ENCODE data around the gene RELT. TPM values are rescaled to one million over a fixed set of nuclear protein-coding genes. Genes with fewer than 3 reads are reported as not detected.

The RELT gene
- polyA plus RNA-seq, 1 experiment = 1.1 TPM

DNA sequence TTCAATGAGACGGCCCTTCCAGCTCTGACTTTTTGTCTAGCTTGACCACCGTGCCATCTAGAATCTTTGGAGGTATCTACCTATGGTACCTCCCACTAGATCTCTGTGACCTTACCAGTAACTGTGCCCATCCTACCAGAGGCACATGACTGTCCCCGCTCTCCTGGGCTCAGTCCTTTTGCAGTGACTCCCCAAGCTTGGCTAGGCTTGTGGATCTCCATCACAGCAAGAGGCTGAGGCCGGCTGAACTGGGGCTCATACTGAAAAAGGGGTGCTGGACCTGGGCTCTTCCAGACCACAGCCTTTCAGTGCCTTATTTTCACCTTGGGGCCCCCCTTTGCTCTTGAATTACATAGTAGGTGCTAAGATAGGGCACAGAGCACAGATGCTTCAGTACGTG, 27.3 kb downstream of the RELT start:
- TF ChIP-seq, protein P1, sequence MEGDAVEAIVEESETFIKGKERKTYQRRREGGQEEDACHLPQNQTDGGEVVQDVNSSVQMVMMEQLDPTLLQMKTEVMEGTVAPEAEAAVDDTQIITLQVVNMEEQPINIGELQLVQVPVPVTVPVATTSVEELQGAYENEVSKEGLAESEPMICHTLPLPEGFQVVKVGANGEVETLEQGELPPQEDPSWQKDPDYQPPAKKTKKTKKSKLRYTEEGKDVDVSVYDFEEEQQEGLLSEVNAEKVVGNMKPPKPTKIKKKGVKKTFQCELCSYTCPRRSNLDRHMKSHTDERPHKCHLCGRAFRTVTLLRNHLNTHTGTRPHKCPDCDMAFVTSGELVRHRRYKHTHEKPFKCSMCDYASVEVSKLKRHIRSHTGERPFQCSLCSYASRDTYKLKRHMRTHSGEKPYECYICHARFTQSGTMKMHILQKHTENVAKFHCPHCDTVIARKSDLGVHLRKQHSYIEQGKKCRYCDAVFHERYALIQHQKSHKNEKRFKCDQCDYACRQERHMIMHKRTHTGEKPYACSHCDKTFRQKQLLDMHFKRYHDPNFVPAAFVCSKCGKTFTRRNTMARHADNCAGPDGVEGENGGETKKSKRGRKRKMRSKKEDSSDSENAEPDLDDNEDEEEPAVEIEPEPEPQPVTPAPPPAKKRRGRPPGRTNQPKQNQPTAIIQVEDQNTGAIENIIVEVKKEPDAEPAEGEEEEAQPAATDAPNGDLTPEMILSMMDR (IDR thresholded peaks at IDR 0.05; ENCODE audit: low read depth, low read length) = no peak
- Histone ChIP-seq H3K27ac (ENCODE audit: low read depth, low read length) (no peak overlapping the region), H3K9me3 (ENCODE audit: control insufficient read depth, insufficient read depth, low read length) (no peaks in the 10 kb centered on the region), H3K27me3 (ENCODE audit: control insufficient read depth, insufficient read depth, low read length) (no peaks in the 10 kb centered on the region), H3K4me3 (ENCODE audit: low read depth, low read length) (no peak overlapping the region)
- ChIA-PET CTCF (interaction anchor here (0.8 to 3.8 kb wide), 4 partner anchors 52 to 258 kb away, joined by 3 to 66 read pairs (median 8); no protein-coding TSS in a partner anchor), POLR2A (no interaction called here)
- DNase-seq (ENCODE audit: low read depth, low spot score) = no peak

DNA sequence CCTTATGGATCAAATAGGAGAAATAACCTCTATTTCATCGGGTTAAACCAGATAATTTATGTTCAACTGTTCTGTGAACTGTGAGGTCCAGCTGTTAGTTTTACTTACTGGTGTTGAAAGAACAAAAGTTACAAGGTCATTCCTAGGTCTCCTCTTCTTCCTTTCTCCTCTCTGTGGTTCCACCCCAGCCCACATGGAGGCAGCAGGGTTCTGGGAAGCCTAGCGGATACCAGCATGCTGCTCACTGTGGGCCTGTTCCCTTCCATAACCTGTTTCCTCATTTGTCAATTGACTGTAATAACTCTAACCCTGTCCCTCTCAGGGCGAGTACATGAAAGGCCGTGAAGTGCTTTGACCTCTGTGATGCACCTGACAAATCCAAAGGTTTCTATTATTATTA, 27.8 kb downstream of the RELT start:
- DNase-seq (ENCODE audit: low read depth, low spot score) = no peak
- CTCF ChIA-PET = interaction anchor here (0.7 to 3.8 kb wide), 5 partner anchors 53 to 257 kb away, joined by 3 to 66 read pairs (median 8); no protein-coding TSS in a partner anchor
- Histone ChIP-seq H3K27me3 (ENCODE audit: control insufficient read depth, insufficient read depth, low read length) (no peaks in the 10 kb centered on the region), H3K27ac (ENCODE audit: low read depth, low read length) (no peak overlapping the region), H3K4me3 (ENCODE audit: low read depth, low read length) (no peak overlapping the region), H3K9me3 (ENCODE audit: control insufficient read depth, insufficient read depth, low read length) (no peaks in the 10 kb centered on the region)
- TF ChIP-seq, protein P1 (IDR thresholded peaks at IDR 0.05; ENCODE audit: low read depth, low read length) = peak; percentile 73
- POLR2A ChIA-PET = no interaction called here

DNA sequence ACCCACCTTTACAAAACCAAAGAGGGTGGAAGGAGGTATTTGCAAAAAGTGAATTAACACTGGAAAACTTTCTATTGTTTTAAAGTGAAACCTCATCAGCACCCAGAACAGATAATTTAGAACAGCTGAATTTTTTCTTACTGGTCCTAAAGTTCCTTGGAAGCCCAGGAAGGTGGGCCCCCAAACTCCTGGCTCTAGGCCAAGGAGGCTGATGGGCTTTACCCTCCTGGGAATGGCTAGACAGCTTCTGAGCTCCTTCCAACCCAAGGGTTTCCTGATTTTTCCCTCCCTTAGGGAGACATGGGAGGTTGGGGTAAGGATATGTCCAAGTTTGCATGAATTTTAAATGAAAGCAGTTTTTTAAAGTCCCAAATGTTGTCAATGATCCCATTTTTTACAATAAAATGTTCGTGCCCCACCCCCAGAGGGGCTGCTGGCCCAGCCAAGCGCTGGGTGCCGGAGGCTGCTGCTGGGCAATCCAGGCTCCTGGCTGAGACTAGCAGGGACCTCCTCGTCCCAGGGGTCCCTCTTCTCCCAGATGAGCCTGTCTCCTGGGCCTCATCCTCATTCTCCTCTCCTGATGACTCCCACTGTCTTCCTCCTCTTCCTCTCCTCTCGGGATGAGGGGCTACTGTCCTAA, 28.4 kb downstream of the RELT start:
- ChIA-PET CTCF (interaction anchor here (0.7 to 3.8 kb wide), 3 partner anchors 220 to 257 kb away, joined by 3 to 66 read pairs (median 7); no protein-coding TSS in a partner anchor), POLR2A (no interaction called here)
- Histone ChIP-seq H3K4me3 (ENCODE audit: low read depth, low read length) (no peak overlapping the region), H3K27me3 (ENCODE audit: control insufficient read depth, insufficient read depth, low read length) (no peaks in the 10 kb centered on the region), H3K27ac (ENCODE audit: low read depth, low read length) (no peak overlapping the region), H3K9me3 (ENCODE audit: control insufficient read depth, insufficient read depth, low read length) (no peaks in the 10 kb centered on the region)
- DNase-seq (ENCODE audit: low read depth, low spot score) = no peak
- TF ChIP-seq, protein P1 (IDR thresholded peaks at IDR 0.05; ENCODE audit: low read depth, low read length) = no peak

DNA sequence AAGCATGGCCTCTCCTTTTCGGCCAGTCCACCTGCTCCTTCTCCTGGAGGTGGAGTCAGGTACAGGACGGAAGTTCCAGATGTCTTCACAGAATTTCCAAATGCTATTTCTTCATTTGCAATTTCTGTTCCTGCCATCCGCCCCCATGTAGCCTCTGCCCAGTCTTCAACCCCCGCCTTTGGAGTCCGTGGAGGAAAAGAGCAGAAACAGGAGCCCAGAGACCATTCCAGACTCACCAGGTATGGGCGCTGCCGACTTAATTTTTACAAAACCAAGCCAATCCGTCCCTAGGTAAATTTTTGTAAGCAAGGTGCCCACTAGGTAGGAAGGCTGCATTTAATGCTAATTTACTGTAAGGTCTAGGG, 28.9 kb downstream of the RELT start:
- no peak for DNase-seq (ENCODE audit: low read depth, low spot score)
- H3K9me3 ChIP-seq (ENCODE audit: control insufficient read depth, insufficient read depth, low read length) = no peaks in the 10 kb centered on the region
- POLR2A ChIA-PET = no interaction called here
- no peaks in the 10 kb centered on the region for H3K27me3 ChIP-seq (ENCODE audit: control insufficient read depth, insufficient read depth, low read length)
- no peak overlapping the region for H3K27ac ChIP-seq (ENCODE audit: low read depth, low read length)
- no peak overlapping the region for H3K4me3 ChIP-seq (ENCODE audit: low read depth, low read length)
- CTCF ChIA-PET = interaction anchor here (0.7 to 4.2 kb wide), 3 partner anchors 221 to 256 kb away, joined by 4 to 33 read pairs (median 7); no protein-coding TSS in a partner anchor
- TF ChIP-seq, protein P1 (IDR thresholded peaks at IDR 0.05; ENCODE audit: low read depth, low read length) = no peak

DNA sequence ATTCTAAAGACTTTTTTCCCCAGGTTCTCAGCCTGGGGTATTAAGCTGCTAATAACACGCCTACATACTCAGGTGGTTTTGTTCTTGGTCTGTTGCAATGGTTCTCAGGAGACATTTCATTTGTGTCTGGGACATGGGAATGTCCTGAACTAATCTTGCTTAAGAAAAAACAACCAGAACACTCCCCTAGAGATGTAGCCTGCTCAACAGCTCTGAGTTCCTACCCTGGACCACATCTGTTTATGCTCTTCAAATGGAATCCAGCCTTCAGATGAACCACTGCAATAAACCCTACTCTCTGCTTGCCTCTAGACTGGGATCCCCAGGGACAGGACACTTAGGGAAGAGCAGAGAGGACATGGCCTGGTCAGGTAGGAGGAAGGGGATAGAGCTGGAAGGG, 29.9 kb downstream of the RELT start:
- POLR2A ChIA-PET = interaction anchor here (0.6 kb wide), 1 partner anchor 59 kb away, joined by 4 read pairs; no protein-coding TSS in a partner anchor
- CTCF ChIA-PET = interaction anchor here (1.2 to 4.2 kb wide), 3 partner anchors 55 to 255 kb away, joined by 4 to 33 read pairs (median 5); no protein-coding TSS in a partner anchor
- no peak overlapping the region for H3K4me3 ChIP-seq (ENCODE audit: low read depth, low read length)
- TF ChIP-seq, protein P1 (IDR thresholded peaks at IDR 0.05; ENCODE audit: low read depth, low read length) = no peak
- H3K27ac ChIP-seq (ENCODE audit: low read depth, low read length) = no peak overlapping the region
- H3K9me3 ChIP-seq (ENCODE audit: control insufficient read depth, insufficient read depth, low read length) = no peaks in the 10 kb centered on the region
- DNase-seq (ENCODE audit: low read depth, low spot score) = no peak
- no peaks in the 10 kb centered on the region for H3K27me3 ChIP-seq (ENCODE audit: control insufficient read depth, insufficient read depth, low read length)
